HG02678 (cell line): ENCODE results near the gene ARGLU1.

ENCODE experiments used
- ATAC-seq: cut with Tn5 transposase; IDR thresholded peaks from one replicate; pipeline ENCODE4 v1.9.1; 2021; ENCODE audit warnings: mild to moderate bottlenecking, moderate library complexity; ENCODE audit not compliant: unreplicated experiment

The ARGLU1 gene

DNA sequence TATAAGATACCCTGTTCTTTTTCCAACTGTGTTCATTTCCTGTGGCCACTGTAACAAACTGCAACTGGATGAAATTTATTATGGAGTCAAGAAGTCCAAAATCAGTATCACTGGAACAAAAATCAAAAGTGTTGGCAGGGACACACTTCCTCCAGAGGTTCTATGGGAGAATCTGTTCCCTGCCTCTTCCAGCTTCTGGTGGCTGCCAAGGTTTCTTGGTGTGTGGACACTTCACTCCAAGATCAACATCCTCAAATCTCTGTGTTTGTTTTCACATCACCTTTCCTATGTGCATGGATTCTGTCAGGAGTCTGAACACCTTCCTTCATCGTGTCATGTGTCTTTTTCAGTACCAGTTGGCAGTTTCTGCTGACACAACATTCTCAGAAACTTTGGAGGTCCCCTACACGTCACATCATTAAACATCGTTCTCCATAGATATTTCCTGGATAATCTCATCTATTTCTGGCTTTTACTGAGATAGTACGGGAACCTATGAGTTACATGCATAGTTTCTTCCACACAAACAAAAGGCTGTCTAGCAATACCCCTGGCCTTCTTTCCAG is 17.3 kb downstream of the ARGLU1 start:
- ATAC-seq: no peak

DNA sequence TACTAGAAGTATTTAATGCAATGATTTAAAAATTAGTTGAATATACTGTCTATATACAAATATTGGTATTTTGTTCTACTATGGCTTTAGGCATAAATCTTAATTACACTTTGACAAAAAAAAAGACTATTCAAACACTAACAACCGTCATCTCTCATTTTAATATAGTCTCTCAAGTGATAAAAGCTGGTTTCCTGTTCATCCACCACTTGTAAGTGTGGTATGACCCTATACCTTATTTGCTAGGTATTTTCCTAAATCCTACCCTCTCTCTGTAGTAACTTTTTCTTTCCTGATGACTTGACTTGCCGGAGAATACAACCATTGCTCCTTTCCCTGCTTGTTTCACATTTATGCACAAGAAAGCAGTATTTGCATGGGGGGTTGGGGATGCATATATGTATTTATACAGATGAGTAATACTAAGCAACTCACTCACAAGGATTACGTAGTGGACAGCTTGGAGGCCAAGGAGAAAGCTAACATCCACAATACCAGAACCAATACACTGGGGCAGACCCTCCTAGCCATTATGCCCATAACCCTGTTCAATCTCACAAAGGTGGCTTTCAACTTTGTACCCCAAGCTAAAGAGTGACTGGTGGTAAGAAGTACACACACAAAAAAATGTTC is 19.8 kb downstream of the ARGLU1 start:
- no peak for ATAC-seq

DNA sequence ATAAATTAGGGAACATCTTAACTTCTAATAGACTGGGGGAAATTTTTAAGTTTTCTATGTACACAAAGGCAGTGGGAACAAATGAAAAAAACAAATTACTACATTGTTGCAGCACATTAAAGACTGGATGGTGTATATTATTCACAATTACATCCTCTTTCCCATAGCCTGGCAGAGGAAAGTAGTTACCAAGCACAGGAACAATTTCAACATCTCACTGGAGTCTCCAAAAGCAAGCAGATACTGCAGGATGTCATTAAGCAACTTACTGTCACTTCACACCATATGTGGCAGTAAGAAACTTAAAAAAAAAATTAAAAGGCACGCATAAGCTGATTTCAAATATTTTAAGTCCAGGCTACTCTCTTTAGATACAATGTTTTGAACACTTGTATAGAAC is 26.1 kb downstream of the ARGLU1 start:
- ATAC-seq: no peak

DNA sequence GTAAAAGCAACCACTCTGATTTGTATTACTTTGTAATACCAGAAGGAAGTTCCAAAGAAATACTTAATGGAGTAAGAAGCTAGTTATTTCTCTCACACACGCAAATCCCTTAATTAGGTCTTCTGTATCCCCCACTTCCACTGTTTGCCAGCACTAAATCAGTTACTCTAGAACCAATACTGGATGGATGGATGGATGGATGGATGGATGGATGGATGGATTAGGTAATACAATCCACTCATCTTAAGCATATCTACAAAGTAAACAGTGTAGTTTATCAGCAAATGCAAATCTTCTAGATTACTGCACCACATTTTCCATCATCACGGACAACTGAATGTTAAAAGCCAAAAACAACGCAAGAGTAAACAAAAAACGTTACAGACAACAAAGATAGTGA is 27.3 kb downstream of the ARGLU1 start:
- no peak for ATAC-seq

DNA sequence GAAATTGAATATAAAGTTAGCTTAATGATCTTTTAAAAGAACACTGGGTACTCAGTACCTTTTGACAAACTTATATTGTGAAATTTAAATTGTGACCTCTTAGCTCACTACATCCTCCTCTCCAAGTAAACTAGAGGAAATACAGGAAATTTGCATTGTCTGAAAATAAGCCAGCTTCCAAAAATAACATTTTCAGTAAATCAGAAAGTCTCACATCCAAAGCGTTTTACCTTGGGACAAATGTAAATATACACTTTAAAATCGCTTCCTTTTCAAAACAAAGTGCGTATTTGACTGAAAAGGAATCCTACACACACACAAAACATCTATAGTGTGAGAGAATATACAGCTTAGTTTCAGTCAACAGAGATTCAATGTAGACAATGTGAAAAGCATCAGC is 30.4 kb downstream of the ARGLU1 start:
- no peak for ATAC-seq

DNA sequence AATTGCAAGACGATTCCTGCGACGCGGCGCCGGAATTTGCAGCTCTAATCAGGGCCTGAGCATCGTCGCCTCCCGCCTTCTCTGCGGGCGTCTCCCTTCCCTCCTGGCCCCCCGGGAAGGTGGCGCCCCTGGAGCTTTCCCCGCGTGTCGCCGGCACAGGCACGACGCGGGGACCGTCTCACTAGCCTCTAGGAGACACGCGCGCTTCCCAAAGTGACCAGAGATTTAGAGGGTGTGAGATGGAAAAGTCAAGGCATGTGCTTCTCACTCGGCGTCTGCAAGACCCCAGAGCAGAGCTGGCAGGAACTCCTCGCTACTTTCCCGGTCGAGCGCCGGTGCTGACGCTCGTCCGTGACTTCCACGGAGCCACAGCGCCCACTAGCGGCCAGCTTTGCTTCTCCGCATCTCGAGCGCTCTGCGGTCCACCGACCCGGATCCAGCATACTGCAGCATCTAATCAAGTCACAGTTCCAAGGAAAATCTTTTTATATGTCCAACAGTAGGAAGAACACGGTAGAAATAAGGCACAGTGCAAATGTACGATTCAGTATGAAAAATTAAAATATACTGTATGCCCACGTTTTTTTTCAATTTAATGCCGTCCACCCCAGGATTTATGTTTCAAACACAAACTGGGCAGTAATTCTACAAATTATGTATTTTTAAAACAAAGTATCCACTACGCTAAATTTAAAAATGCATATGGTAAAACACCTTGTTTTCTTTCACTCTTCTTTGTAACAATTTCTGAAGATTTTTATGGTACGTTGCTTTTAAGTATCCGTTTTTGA is 31.5 kb downstream of the ARGLU1 start:
- peak; percentile 33 for ATAC-seq

DNA sequence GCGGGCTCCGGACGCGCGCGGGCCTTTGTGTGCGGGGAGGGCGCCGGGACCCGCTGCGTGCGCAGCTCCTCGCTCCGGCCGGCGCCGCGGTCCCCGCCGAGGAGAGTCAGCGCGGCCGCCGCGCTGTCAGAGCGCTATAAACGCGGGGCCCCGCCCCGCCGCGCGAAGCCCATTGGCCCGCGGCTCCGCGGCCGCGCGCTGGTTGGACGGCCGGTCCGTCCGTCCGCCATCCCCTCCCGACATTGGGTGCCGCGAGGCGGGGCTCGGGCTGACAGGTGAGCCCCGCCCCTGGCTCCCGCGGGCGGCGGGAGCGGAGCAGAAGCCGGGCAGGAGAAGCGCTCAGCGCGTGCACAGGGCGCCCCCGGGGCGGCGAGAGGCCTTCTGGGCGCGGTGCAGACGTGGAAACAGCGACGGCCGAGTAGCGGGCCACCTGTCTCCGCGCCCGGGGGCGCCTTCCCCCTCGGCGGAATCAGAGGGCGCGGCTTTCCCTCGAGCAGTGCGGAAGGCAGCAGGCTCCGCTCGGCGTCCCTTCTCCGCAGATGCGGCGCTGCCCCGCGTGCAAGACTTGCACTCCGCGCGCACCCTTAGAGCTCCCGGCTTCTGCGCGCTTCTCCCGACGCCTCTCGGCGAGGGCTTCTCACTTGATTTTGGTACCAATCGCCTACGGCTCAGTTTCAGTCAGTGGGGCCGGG is 32.2 kb downstream of the ARGLU1 start, which contains the start of gene EFNB2:
TSS of gene EFNB2 (minus strand) at position 111 of the 692 bp plus-strand sequence. CDS start 698 bp downstream, outside the sequence.
- ATAC-seq: peak; percentile 95

DNA sequence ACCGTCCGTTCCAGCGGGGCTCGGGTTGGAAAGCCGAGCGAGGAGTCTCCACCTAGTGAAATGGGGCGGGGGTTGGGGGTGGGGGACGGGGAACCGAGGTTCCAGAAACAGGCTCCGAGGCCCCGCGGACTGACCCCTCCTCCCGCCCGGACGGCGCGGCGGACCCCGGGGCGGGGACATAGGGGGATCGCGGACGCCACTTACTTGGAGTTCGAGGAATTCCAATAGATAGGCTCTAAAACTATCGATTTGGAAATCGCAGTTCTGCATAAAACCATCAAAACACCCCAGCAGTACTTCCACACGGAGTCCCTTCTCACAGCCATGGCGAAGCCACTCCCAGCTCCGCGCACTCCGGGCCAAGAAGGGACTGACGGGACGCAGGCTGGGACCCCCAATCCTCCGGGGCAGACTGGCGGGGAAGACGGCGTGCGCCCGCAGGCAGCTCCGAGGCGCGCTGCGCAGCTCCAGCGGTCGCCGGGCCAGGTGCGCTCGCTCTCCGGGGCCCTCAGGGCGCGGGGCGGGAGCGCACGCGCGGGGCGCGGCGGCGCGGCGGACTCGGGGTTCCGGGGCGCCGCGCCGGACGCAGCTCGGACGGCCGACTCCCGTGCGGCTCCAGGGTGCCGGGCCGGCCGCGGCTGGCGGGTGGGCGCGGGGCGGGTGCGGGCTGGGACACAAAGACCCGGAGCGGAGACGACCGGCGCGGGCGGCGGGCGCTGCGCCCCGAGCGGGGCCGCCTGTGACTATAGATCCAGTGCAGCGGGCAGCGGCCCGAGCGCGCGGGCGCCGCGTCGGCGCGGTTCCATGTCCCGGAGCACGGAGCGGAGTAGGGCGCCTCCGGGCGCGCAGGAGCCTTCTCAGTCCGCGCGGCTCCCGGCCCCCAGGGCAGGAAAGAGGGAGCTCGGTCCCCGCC is 33.0 kb downstream of the ARGLU1 start:
- peak; percentile 23 for ATAC-seq

DNA sequence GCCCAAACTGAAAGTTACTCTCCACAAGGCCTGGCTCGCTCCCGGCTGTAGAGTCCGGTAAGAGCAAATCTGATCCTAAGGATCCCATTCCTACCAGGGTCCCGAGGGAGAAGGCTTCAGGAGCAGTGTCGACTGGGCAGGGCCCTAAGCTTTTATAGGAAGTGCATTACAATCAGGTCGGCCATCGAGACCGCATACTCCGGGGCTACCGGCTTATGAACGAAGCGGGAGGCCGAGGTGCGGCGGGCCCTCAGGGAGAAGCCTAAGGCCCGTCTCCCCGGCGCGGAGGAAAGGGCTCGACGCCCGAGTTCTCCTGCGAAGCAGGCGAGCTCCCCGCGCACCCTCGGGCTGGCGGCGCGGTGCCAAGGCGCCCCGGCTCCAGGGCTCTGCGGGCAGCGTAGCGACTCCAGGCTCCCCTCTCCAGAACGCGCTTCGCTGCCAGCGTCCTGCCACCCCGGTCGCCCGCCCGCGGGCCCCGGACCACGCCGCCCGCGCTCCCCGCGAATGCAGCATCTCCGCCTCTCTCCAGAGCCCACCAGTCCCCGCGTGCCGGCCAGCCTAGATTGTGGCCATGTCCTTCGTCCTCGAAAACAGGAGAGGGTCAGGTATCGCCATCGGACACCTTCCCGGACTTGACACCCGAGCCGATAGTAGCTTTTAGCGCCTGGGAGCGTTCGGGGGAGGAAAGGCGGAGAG is 33.8 kb downstream of the ARGLU1 start:
- ATAC-seq: no peak

DNA sequence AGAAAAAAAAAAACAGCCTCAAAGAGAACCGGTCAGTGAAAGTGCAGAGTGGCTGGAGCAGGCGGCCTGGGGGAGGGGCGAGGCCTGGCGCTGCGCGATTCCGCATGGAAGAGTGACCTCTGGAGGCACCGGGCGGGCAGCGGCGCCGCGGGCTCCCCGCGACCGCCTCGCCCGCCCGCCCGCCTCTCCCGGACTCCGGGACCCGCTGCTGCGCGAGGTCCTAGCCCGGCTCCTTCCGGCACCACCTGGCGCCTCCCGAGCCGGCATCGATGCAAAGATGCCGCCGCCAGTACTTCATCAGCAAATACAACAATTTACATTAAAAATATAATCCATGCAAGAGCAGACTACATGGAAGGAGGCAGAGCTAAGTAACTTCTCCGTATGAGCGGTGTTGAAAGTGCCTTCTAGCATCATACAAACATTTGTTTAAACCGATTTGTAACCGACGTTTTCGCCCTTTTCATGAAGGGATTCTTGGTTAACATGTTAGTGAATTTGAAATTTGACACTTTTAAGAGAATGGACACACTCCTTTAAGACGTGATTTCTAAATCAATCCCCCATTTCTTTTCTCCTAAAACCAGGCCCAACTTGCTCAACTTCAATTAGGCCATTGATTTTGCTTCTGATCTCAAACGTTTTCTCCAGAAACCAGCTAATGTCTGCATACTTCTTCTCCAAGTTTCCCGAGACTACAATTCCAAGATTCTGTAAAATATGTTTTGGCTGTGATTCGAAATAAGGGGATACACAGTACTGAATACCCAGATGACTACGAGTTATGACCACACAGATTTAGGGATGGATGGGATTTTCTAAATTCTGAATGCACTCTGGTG is 34.6 kb downstream of the ARGLU1 start:
- no peak for ATAC-seq

DNA sequence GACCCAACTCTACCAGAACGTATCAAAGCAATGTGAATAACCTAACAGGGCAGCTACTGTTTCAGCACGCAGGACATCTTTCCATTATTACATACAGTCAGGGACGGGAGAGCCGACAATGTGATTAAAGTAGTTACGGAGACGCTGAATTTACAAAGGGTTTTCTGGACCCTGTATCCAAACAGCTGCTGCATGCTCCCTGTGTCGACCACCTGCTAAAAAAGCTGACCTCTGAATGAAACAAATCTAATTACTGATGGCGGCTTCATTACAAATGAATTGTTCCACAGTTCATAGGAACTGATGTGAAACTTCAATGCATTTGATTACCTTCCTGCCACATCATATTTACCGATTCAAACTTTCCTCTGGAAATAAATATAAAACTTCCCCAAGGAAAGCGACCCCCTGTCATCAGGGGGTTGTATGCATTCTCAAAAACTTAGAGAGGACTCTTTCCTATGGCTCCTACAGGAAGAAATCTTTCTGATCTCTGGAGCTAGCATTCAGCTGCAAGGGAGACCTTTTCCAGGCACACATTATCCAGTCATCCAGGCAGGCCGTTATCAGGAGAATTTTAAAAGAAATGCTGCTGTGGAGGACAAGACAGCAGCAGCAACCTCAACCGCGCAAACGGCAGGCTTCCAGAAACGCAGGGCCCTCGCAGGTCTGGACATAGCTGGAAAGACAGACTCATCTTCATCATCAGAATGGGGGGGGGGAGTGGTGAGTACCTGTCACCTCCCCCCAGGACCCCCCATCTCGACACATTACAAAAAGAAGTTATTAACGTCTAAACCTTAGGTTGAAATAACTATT is 35.6 kb downstream of the ARGLU1 start:
- no peak for ATAC-seq

DNA sequence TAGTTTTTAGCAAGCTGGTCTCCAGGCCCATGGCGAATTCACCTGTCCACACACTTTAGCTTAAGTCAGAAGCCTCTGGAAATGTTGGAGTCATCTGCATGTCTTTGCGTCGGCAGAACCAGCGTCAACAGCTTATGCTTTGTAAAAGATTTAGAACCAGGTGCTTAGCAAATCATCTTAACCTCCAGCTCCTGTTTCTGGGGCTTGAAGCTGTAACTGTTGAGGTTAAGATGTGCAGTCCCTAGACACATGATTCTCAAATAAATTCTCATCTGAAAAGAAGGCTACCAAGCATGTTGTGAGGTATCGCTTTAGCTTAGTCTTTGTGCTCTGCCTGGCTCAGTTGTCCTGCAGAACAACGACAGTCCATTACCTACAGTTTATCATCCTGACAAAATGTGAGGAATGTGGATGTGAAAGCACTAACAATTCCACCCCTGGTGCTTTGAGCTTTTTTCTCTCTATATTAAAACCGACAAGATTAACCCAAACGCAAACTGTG is 36.9 kb downstream of the ARGLU1 start:
- no peak for ATAC-seq

DNA sequence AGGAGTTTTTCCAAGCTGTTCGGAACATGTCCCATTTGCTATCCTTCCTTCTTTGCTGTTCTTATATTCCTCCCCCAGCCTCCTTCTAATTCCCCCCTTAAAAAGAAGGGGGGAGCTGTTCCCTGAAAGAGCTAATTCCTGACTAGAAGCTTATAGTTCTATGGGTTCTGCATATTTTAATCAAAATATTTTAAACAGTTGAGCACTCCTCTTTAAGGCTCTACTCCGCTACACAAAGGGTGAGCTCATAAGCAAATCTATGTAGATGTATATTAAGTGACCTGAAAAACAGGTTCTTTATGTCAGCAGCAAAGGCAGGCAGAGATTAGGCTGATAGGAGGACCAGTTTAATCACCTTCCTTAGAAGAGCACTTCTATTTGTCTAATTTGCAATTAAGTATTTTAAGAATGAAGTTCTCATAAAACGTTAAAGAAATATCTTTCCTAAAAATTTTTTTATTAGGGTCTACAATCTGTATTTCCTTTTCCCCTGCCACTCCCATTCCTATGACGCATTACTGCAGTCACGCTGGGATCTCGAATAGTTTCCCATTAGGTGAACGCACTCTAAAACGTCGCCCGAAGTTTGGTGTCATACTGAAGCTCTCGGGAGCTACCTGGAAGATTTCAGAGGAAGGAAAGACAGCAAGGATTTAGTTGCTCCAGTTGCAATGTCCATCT is 37.6 kb downstream of the ARGLU1 start:
- ATAC-seq: no peak

DNA sequence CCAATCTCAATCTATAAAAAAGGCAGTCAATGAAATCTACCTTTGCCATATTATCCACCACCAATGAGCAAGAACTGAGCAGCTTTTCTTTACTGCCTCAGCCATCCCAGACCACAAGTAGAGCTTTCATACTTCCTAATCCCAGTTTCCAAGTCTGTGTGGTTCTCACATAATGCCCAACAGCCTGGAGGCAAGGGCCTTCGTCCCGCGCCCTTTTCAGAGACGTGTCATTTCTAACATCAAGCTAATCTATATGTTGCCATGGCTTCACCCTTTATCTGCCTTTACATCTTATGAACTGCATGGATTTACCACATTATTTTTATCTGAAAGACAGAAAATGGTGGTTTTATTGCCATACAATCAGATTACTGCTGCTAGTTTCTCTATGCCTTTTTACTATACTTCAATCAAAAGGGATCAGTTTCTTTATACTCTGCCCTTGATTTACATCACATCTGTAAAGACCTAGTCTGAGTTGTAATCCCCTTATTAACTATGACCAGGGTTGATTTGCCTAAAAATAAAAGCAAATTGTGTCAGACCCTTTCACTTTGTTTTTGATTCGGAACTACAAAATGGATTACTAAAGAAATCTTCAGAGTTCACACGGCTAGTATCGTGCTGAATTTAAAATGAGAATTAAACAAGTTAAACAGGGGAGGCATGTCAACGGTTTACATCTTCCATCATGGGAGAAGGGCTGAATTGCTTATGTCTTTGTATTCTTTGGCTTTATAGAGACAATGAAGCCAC is 38.3 kb downstream of the ARGLU1 start:
- no peak for ATAC-seq

DNA sequence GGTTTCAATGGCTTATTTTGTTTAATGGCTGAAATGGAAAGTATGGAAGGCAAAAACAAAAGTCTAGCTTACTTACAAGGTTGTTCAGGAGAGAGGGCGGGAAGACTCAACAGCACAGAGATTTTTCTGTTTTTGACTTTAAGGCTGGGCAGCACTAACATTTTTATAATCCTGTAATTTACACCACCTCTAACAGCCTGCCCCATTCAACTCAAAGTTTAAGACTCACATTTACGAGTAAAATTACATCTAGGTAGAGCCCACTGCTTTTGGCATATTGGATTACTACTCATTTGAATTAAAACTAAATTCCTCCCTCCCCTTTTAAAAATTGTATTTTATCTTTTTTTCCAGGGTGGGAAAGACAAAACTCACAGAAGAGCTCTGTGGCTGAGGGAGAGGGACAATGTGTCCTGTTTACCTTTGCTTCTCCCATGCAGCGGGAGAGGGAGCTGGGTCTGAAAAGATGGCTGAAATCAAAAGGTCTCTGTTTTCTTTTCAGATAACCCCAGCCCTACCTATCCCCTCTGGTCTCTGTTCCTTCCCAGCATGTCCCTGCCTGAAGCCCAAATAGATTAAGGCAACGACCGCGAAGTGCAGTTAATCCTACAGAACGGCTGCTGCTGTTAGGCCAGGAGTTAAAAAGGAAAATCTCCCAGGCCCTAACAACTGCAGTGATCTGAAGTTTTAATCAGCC is 39.1 kb downstream of the ARGLU1 start:
- ATAC-seq: no peak

DNA sequence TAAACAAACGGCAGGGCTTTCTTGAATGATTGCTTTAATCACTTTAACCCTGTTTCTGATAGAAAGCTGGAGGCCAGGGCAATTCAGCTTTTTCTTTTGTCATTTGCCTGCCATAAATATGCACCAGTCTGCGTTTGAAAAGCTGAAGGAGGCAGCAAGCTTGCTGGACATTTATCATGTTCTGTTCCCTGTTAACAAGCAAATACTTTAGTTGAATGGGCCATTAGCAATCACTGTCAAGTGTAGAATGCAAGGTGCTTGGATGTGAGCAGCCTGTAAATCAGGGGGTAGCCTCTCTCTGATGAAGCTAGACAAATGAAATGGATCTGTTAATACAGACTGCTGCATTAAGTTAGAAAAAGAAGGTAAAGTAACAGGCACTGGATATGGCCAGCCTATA is 40.1 kb downstream of the ARGLU1 start:
- no peak for ATAC-seq
